ENCODE data around the gene DRG2. TPM values are rescaled to one million over a fixed set of nuclear protein-coding genes. Genes with fewer than 3 reads are reported as not detected.

The DRG2 gene
- total RNA-seq, 6 experiments from 2014 or later, result 30.6 to 38.1 (median 33.7) TPM

- Mint-ChIP-seq H3K36me3 (ENCODE audit: low read depth) (no peaks in the 10 kb centered on the region; the same call in 1 of the 2 replicates), H3K27me3 (ENCODE audit: insufficient read depth) (peaks cover 6% of the 10 kb centered on the region), H3K9me3 (no peaks in the 10 kb centered on the region), H3K4me3 (no peak overlapping the region), H3K4me1 (ENCODE audit: low read depth) (no peaks in the 10 kb centered on the region), H3K27ac (no peak overlapping the region)
- TF ChIP-seq CTCF (IDR thresholded peaks at IDR 0.05), result no peak
- DNase-seq, result no peak
Measured at GRCh38 chr17:18107971-18108370, 20.2 kb downstream of the DRG2 start.

- H3K4me1 Mint-ChIP-seq (ENCODE audit: low read depth), result peaks cover 3% of the 10 kb centered on the region
- no peak for DNase-seq
- H3K4me3 Mint-ChIP-seq, result no peak within 1 kb of the TSS
- H3K9me3 Mint-ChIP-seq, result no peaks in the 10 kb centered on the region
- no peaks in the 10 kb centered on the region; the same call in 1 of the 2 replicates for H3K36me3 Mint-ChIP-seq (ENCODE audit: low read depth)
- TF ChIP-seq CTCF (IDR thresholded peaks at IDR 0.05), result no peak
- peaks cover 6% of the 10 kb centered on the region for H3K27me3 Mint-ChIP-seq (ENCODE audit: insufficient read depth)
- H3K27ac Mint-ChIP-seq, result no peak within 1 kb of the TSS; the same call in 1 of the 2 replicates
Measured at GRCh38 chr17:18108401-18109312, 20.9 kb downstream of the DRG2 start, which contains the start of gene MYO15A. Gene MYO15A (plus strand): TSS chr17:18108756. CDS start chr17:18118801, 10,045 bp downstream.

GRCh38 chr17:18109935-18110485, 22.3 kb downstream of the DRG2 start:
- H3K9me3 Mint-ChIP-seq, result no peaks in the 10 kb centered on the region
- no peak overlapping the region for H3K4me3 Mint-ChIP-seq
- no peak for DNase-seq
- H3K27ac Mint-ChIP-seq, result peak overlapping the region; percentile 10; the same call in 1 of the 2 replicates
- peaks cover 14% of the 10 kb centered on the region for H3K4me1 Mint-ChIP-seq (ENCODE audit: low read depth)
- peaks cover 9% of the 10 kb centered on the region for H3K27me3 Mint-ChIP-seq (ENCODE audit: insufficient read depth)
- H3K36me3 Mint-ChIP-seq (ENCODE audit: low read depth), result no peaks in the 10 kb centered on the region; the same call in 1 of the 2 replicates
- TF ChIP-seq CTCF (IDR thresholded peaks at IDR 0.05), result no peak

- H3K4me1 Mint-ChIP-seq (ENCODE audit: low read depth), result peaks cover 14% of the 10 kb centered on the region
- H3K27me3 Mint-ChIP-seq (ENCODE audit: insufficient read depth), result peaks cover 9% of the 10 kb centered on the region
- DNase-seq, result no peak
- no peak for TF ChIP-seq CTCF (IDR thresholded peaks at IDR 0.05)
- no peak overlapping the region for H3K27ac Mint-ChIP-seq
- H3K4me3 Mint-ChIP-seq, result no peak overlapping the region
- no peaks in the 10 kb centered on the region for H3K9me3 Mint-ChIP-seq
- H3K36me3 Mint-ChIP-seq (ENCODE audit: low read depth), result no peaks in the 10 kb centered on the region; the same call in 1 of the 2 replicates
Measured at GRCh38 chr17:18110636-18111145, 22.9 kb downstream of the DRG2 start.

- peaks cover 9% of the 10 kb centered on the region for H3K27me3 Mint-ChIP-seq (ENCODE audit: insufficient read depth)
- no peak for TF ChIP-seq CTCF (IDR thresholded peaks at IDR 0.05)
- no peak overlapping the region for H3K4me3 Mint-ChIP-seq
- no peak overlapping the region for H3K27ac Mint-ChIP-seq
- no peak for DNase-seq
- H3K36me3 Mint-ChIP-seq (ENCODE audit: low read depth), result no peaks in the 10 kb centered on the region; the same call in 1 of the 2 replicates
- no peaks in the 10 kb centered on the region for H3K9me3 Mint-ChIP-seq
- peaks cover 14% of the 10 kb centered on the region for H3K4me1 Mint-ChIP-seq (ENCODE audit: low read depth)
Measured at GRCh38 chr17:18111330-18111971, 23.7 kb downstream of the DRG2 start.

Data from HFFc6 (cell line).